HG02981 (cell line): ENCODE results near the gene UGT1A8.
"Not testable (repeated sequence)": the region's sequence is repeated elsewhere in the genome, so short reads cannot be mapped to it uniquely, and the experiment has no call there.

ENCODE experiments used
- ATAC-seq: cut with Tn5 transposase; IDR thresholded peaks from one replicate; pipeline ENCODE4 v1.9.1; 2021; ENCODE audit warnings: mild to moderate bottlenecking, moderate library complexity; ENCODE audit not compliant: unreplicated experiment

Gene UGT1A8

GRCh38 chr2:233638836-233639235 is 21.4 kb downstream of the UGT1A8 start:
- no peak for ATAC-seq

GRCh38 chr2:233639860-233640259 is 22.4 kb downstream of the UGT1A8 start:
- no peak for ATAC-seq

- ATAC-seq, result no peak
Observed at GRCh38 chr2:233643128-233643527, 25.7 kb downstream of the UGT1A8 start.

- not testable (repeated sequence) for ATAC-seq
Observed at GRCh38 chr2:233646033-233646432, 28.6 kb downstream of the UGT1A8 start.

GRCh38 chr2:233650981-233651380 is 33.5 kb downstream of the UGT1A8 start:
- no peak for ATAC-seq

- no peak for ATAC-seq
Observed at GRCh38 chr2:233651430-233651829, 34.0 kb downstream of the UGT1A8 start.

GRCh38 chr2:233654501-233654900 is 37.1 kb downstream of the UGT1A8 start:
- no peak for ATAC-seq

GRCh38 chr2:233655043-233655442 is 37.6 kb downstream of the UGT1A8 start:
- no peak for ATAC-seq

GRCh38 chr2:233655943-233656342 is 38.5 kb downstream of the UGT1A8 start:
- not testable (repeated sequence) for ATAC-seq

- no peak for ATAC-seq
Observed at GRCh38 chr2:233656443-233656842, 39.0 kb downstream of the UGT1A8 start.

- no peak for ATAC-seq
Observed at GRCh38 chr2:233658610-233659009, 41.2 kb downstream of the UGT1A8 start.

GRCh38 chr2:233663911-233664310 is 46.5 kb downstream of the UGT1A8 start:
- ATAC-seq, result no peak

- no peak for ATAC-seq
Observed at GRCh38 chr2:233668605-233669260, 51.3 kb downstream of the UGT1A8 start.

- no peak for ATAC-seq
Observed at GRCh38 chr2:233671290-233672161, 54.1 kb downstream of the UGT1A8 start, which contains the start of gene UGT1A9. Gene UGT1A9 (plus strand): TSS chr2:233671898. CDS start chr2:233671935, 37 bp downstream.

- no peak for ATAC-seq
Observed at GRCh38 chr2:233672886-233673285, 55.5 kb downstream of the UGT1A8 start.

- no peak for ATAC-seq
Observed at GRCh38 chr2:233673896-233674295, 56.5 kb downstream of the UGT1A8 start.

- ATAC-seq, result no peak
Observed at GRCh38 chr2:233674314-233674713, 56.9 kb downstream of the UGT1A8 start.

- no peak for ATAC-seq
Observed at GRCh38 chr2:233674995-233675394, 57.6 kb downstream of the UGT1A8 start.

- ATAC-seq, result no peak
Observed at GRCh38 chr2:233676046-233676445, 58.6 kb downstream of the UGT1A8 start.

- no peak for ATAC-seq
Observed at GRCh38 chr2:233679196-233679595, 61.8 kb downstream of the UGT1A8 start.

- ATAC-seq, result no peak
Observed at GRCh38 chr2:233680361-233681045, 63.1 kb downstream of the UGT1A8 start.
